Measurements from ENCODE around the gene KIZ. TPM values are rescaled to one million over a fixed set of nuclear protein-coding genes. Genes with fewer than 3 reads are reported as not detected.

Gene KIZ
- total RNA-seq, 1 experiment from 2014 or later, result 43.6 TPM

GRCh38 chr20:21235484-21236445 is 109.9 kb downstream of the KIZ start (continued):
- TF ChIP-seq RORB (CRISPR knock-in tag; IDR thresholded peaks at IDR 0.05) (no peak), IRF1 (CRISPR knock-in tag; IDR thresholded peaks at IDR 0.05) (no peak)

GRCh38 chr20:21237956-21238799 is 112.3 kb downstream of the KIZ start:
- H3K27ac Mint-ChIP-seq, result no peak overlapping the region
- POLR2A ChIA-PET, result no interaction called here

More at GRCh38 chr20:21237956-21238799, 112.3 kb downstream of the KIZ start:
- CTCF ChIA-PET, result interaction anchor here (0.6 to 1.2 kb wide), 2 partner anchors 128 to 267 kb away, joined by 3 to 4 read pairs; no protein-coding TSS in a partner anchor
- ATAC-seq, result no peak
- H3K9me3 Mint-ChIP-seq, result no peaks in the 10 kb centered on the region
- H3K4me1 Mint-ChIP-seq, result peaks cover 39% of the 10 kb centered on the region
- no peak overlapping the region for H3K4me3 Mint-ChIP-seq
- H3K36me3 Mint-ChIP-seq, result no peaks in the 10 kb centered on the region
- no peak for DNase-seq (ENCODE audit: low spot score)
- TF ChIP-seq FOXP4 (CRISPR knock-in tag; IDR thresholded peaks at IDR 0.05) (no peak), FOXP1 (CRISPR knock-in tag; IDR thresholded peaks at IDR 0.05; ENCODE audit: borderline replicate concordance) (no peak), RORB (CRISPR knock-in tag; IDR thresholded peaks at IDR 0.05) (no peak), ZNF512 (CRISPR knock-in tag; IDR thresholded peaks at IDR 0.05; ENCODE audit: borderline replicate concordance) (no peak), NR3C1 (CRISPR knock-in tag; conservative IDR thresholded peaks at IDR 0.05; ENCODE audit: low read depth) (no peak), TEAD1 (CRISPR knock-in tag; IDR thresholded peaks at IDR 0.05) (no peak), JUN (CRISPR knock-in tag; IDR thresholded peaks at IDR 0.05) (no peak), ZNF671 (CRISPR knock-in tag; IDR thresholded peaks at IDR 0.05) (no peak), SP1 (CRISPR knock-in tag; conservative IDR thresholded peaks at IDR 0.05) (no peak), GTF2I (CRISPR knock-in tag; conservative IDR thresholded peaks at IDR 0.05) (no peak), NFE2L1 (CRISPR knock-in tag; IDR thresholded peaks at IDR 0.05) (no peak), AR (CRISPR knock-in tag; IDR thresholded peaks at IDR 0.05) (no peak), ZNF219 (CRISPR knock-in tag; IDR thresholded peaks at IDR 0.05; ENCODE audit: borderline replicate concordance) (no peak), MLX (CRISPR knock-in tag; IDR thresholded peaks at IDR 0.05) (no peak), ATF1 (CRISPR knock-in tag; IDR thresholded peaks at IDR 0.05) (no peak), AFF4 (CRISPR knock-in tag; IDR thresholded peaks at IDR 0.05; ENCODE audit: borderline replicate concordance) (no peak), SMAD4 (CRISPR knock-in tag; IDR thresholded peaks at IDR 0.05) (no peak), CDX4 (CRISPR knock-in tag; IDR thresholded peaks at IDR 0.05; ENCODE audit: borderline replicate concordance) (no peak)
- H3K27me3 Mint-ChIP-seq (ENCODE audit: low read depth), result no peaks in the 10 kb centered on the region
